Measurements from ENCODE around the gene YIPF3. TPM values are rescaled to one million over a fixed set of nuclear protein-coding genes. Genes with fewer than 3 reads are reported as not detected.

Gene YIPF3
- total RNA-seq, 4 donors from 2014 or later, result 55.6 to 97.9 (median 73.5) TPM

DNA sequence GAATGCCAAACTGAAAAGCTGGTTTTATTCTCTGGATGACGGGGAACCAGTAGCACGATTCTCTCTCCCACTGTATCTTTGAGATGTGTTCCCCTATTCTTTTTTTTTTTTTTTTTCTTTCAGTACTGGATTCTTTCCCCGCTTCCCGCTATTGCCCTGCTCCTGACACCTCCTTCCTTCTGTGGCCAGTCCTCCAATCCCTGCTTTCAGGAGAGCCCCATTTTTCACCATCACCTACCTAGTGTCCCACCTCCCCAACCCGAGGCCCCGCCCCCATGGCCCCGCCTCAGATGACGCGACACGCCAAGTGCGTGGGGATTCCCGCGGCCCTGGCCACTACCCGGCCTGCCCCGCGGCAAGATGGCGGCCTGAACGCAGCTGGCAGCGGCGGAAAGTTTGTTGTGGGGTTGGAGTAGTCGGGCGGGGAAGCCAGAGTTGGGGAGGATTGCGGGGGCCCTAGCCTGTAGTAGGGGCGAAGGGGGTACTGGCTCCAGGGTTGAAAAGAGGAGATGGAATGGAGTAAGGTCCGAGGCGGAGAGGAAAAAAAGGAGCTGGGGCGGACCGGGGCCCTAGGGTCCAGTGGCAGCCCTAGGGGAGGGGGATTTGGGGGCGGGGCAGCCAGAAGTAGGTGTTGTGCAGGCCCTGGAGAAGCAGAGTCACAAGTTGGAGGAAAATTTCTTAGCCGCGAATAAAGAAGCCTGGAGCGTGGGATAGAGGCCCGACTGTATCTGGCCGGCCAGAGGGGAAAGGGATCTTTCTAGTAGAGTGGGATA, 39.3 kb downstream of the YIPF3 start, which contains the start of gene TJAP1:
Gene TJAP1 (plus strand): TSS at position 336 of the 773 bp plus-strand sequence. CDS start 21,432 bp downstream, outside the sequence.
- H3K9me3 ChIP-seq, result no peaks in the 10 kb centered on the region
- H3K27me3 ChIP-seq, result no peaks in the 10 kb centered on the region
- ATAC-seq (peak; percentile 87 to 93), DNase-seq (peak; percentile 79 to 84)
- peak within 1 kb of the TSS; percentile 80 to 95 (median 87) for H3K4me3 ChIP-seq
- no peaks in the 10 kb centered on the region for H3K36me3 ChIP-seq
- in situ Hi-C loops (cut with MboI; ENCODE audit: low sequenced_read_pairs in 4 of 4) (no loop called here), intact Hi-C loops (cut with DNase I; ENCODE audit: low total_unique reads) (loop anchor here (1.0 kb wide), 1 partner anchor 15 kb away; no protein-coding TSS in a partner anchor)
- peak; percentile 75 to 85 for TF ChIP-seq POLR2A (IDR thresholded peaks at IDR 0.05)
- TF ChIP-seq CTCF (IDR thresholded peaks at IDR 0.05 in 4 of 5, conservative IDR thresholded peaks at IDR 0.05 in 1 of 5), result no peak
- H3K27ac ChIP-seq, result peak within 1 kb of the TSS; percentile 86 to 93 (median 92)
- peaks cover 38 to 40% of the 10 kb centered on the region in 2 donors for H3K4me1 ChIP-seq

DNA sequence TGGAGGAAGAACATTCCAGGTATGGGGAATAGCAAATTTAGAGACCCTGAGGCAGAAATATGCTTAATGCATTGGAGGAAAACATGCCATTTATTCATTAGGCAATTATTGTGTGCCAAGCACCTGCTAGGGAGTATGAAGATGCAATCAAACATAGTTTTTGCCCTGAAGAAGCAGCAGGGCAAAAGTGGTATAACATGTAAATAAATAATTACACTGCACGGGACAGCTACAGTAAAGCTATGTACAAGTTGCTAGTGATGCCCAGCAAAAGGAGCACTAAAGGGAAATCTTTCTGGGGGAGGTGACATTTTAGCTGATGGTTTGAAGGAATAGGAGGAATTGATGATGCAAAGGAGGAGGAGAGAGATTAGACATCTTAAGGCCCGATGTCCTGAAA, 40.0 kb downstream of the YIPF3 start:
- TF ChIP-seq POLR2A (IDR thresholded peaks at IDR 0.05) (no peak), CTCF (IDR thresholded peaks at IDR 0.05 in 4 of 5, conservative IDR thresholded peaks at IDR 0.05 in 1 of 5) (no peak)
- H3K27me3 ChIP-seq, result no peaks in the 10 kb centered on the region
- ATAC-seq (no peak), DNase-seq (no peak)
- in situ Hi-C loops (cut with MboI; ENCODE audit: low sequenced_read_pairs in 4 of 4), result no loop called here
- H3K4me1 ChIP-seq, result peaks cover 38 to 40% of the 10 kb centered on the region in 2 donors
- intact Hi-C loops (cut with DNase I; ENCODE audit: low total_unique reads), result loop anchor here (1.0 kb wide), 1 partner anchor 16 kb away; no protein-coding TSS in a partner anchor
- H3K4me3 ChIP-seq, result peak overlapping the region; percentile 80 to 95 (median 87)
- peak overlapping the region; percentile 86 to 93 (median 92) for H3K27ac ChIP-seq
- H3K36me3 ChIP-seq, result no peaks in the 10 kb centered on the region
- H3K9me3 ChIP-seq, result no peaks in the 10 kb centered on the region

GRCh38 chr6:43475516-43475915, 41.2 kb downstream of the YIPF3 start:
- Histone ChIP-seq H3K4me3 (no peak overlapping the region), H3K27me3 (no peaks in the 10 kb centered on the region), H3K9me3 (no peaks in the 10 kb centered on the region), H3K27ac (no peak overlapping the region), H3K36me3 (no peaks in the 10 kb centered on the region), H3K4me1 (peaks cover 30% of the 10 kb centered on the region in 2 donors)
- DNase-seq (no peak), ATAC-seq (no peak)
- TF ChIP-seq CTCF (IDR thresholded peaks at IDR 0.05 in 4 of 5, conservative IDR thresholded peaks at IDR 0.05 in 1 of 5) (no peak), POLR2A (IDR thresholded peaks at IDR 0.05) (no peak)
- in situ Hi-C loops (cut with MboI; ENCODE audit: low sequenced_read_pairs in 4 of 4), result no loop called here
- intact Hi-C loops (cut with DNase I; ENCODE audit: low total_unique reads), result no loop called here

GRCh38 chr6:43472515-43472914, 44.2 kb downstream of the YIPF3 start:
- Histone ChIP-seq H3K27me3 (no peaks in the 10 kb centered on the region), H3K36me3 (no peaks in the 10 kb centered on the region), H3K27ac (no peak overlapping the region), H3K9me3 (no peaks in the 10 kb centered on the region), H3K4me3 (no peak overlapping the region), H3K4me1 (peaks cover 3 to 5% of the 10 kb centered on the region in 2 donors)
- intact Hi-C loops (cut with DNase I; ENCODE audit: low total_unique reads), result no loop called here
- in situ Hi-C loops (cut with MboI; ENCODE audit: low sequenced_read_pairs in 4 of 4), result no loop called here
- DNase-seq (no peak), ATAC-seq (no peak)
- TF ChIP-seq POLR2A (IDR thresholded peaks at IDR 0.05) (no peak), CTCF (IDR thresholded peaks at IDR 0.05 in 4 of 5, conservative IDR thresholded peaks at IDR 0.05 in 1 of 5) (no peak)

Measured in gastrocnemius medialis (tissue), 4 donors.